Measurements from ENCODE around the gene CERS6. TPM values are rescaled to one million over a fixed set of nuclear protein-coding genes. Genes with fewer than 3 reads are reported as not detected.
"Not testable (repeated sequence)": the region's sequence is repeated elsewhere in the genome, so short reads cannot be mapped to it uniquely, and the experiment has no call there.

CERS6 gene
- total RNA-seq, 1 experiment from 2014 or later: 17.3 TPM

- CTCF ChIA-PET: no interaction called here
- POLR2A ChIA-PET: no interaction called here
- DNase-seq (ENCODE audit: low spot score): no peak
- H3K27me3 Mint-ChIP-seq (ENCODE audit: low read depth): no peaks in the 10 kb centered on the region; the same call in 1 of the 2 replicates
- TF ChIP-seq ZNF396 (CRISPR knock-in tag; IDR thresholded peaks at IDR 0.05; ENCODE audit: borderline replicate concordance) (no peak), HMGXB4 (CRISPR knock-in tag; IDR thresholded peaks at IDR 0.05) (no peak), ZBTB21 (CRISPR knock-in tag; IDR thresholded peaks at IDR 0.05; ENCODE audit: borderline replicate concordance) (no peak)
- no peak for ATAC-seq
- H3K27ac Mint-ChIP-seq: no peak overlapping the region
- H3K4me3 Mint-ChIP-seq: no peak overlapping the region
- H3K9me3 Mint-ChIP-seq: peaks cover 18% of the 10 kb centered on the region
- peaks cover 9% of the 10 kb centered on the region for H3K4me1 Mint-ChIP-seq
- peaks cover 6% of the 10 kb centered on the region for H3K36me3 Mint-ChIP-seq
Measured at GRCh38 chr2:168501466-168502065, 45.5 kb downstream of the CERS6 start.

- CTCF ChIA-PET; DNase-seq (ENCODE audit: low spot score); H3K27me3 Mint-ChIP-seq (ENCODE audit: low read depth); H3K4me3 Mint-ChIP-seq; H3K4me1 Mint-ChIP-seq; POLR2A ChIA-PET; H3K27ac Mint-ChIP-seq; H3K36me3 Mint-ChIP-seq; ATAC-seq: not testable (repeated sequence)
- H3K9me3 Mint-ChIP-seq: peaks cover 18% of the 10 kb centered on the region
Measured at GRCh38 chr2:168502852-168503251, 46.8 kb downstream of the CERS6 start.

GRCh38 chr2:168503901-168504300, 47.8 kb downstream of the CERS6 start:
- TF ChIP-seq ZNF281 (CRISPR knock-in tag; IDR thresholded peaks at IDR 0.05) (no peak), ZBTB21 (CRISPR knock-in tag; IDR thresholded peaks at IDR 0.05; ENCODE audit: borderline replicate concordance) (no peak), HMGA2 (CRISPR knock-in tag; IDR thresholded peaks at IDR 0.05) (no peak), ZNF317 (CRISPR knock-in tag; IDR thresholded peaks at IDR 0.05; ENCODE audit: borderline replicate concordance, low read depth) (no peak), ZNF138 (CRISPR knock-in tag; conservative IDR thresholded peaks at IDR 0.05) (no peak)
- ChIA-PET CTCF (no interaction called here), POLR2A (no interaction called here)
- Mint-ChIP-seq H3K4me3 (no peak overlapping the region), H3K36me3 (peaks cover 6% of the 10 kb centered on the region), H3K27ac (no peak overlapping the region), H3K27me3 (ENCODE audit: low read depth) (no peaks in the 10 kb centered on the region), H3K4me1 (peaks cover 9% of the 10 kb centered on the region; the same call in 1 of the 2 replicates), H3K9me3 (peaks cover 18% of the 10 kb centered on the region)
- DNase-seq (ENCODE audit: low spot score) (no peak), ATAC-seq (no peak)

- POLR2A ChIA-PET: no interaction called here
- H3K4me1 Mint-ChIP-seq: peaks cover 9% of the 10 kb centered on the region; the same call in 1 of the 2 replicates
- CTCF ChIA-PET: no interaction called here
Measured at GRCh38 chr2:168504323-168504722, 48.3 kb downstream of the CERS6 start.

More at GRCh38 chr2:168504323-168504722, 48.3 kb downstream of the CERS6 start:
- Mint-ChIP-seq H3K27ac (no peak overlapping the region), H3K36me3 (peaks cover 6% of the 10 kb centered on the region), H3K4me3 (no peak overlapping the region), H3K27me3 (ENCODE audit: low read depth) (no peaks in the 10 kb centered on the region), H3K9me3 (peaks cover 18% of the 10 kb centered on the region)
- no peak for TF ChIP-seq TP53 (CRISPR knock-in tag; IDR thresholded peaks at IDR 0.05)
- no peak for TF ChIP-seq ZMAT4 (CRISPR knock-in tag; IDR thresholded peaks at IDR 0.05)
- TF ChIP-seq MXD4 (CRISPR knock-in tag; IDR thresholded peaks at IDR 0.05; ENCODE audit: borderline replicate concordance): no peak
- no peak for TF ChIP-seq MAX (CRISPR knock-in tag; IDR thresholded peaks at IDR 0.05)
- no peak for TF ChIP-seq IRF1 (CRISPR knock-in tag; IDR thresholded peaks at IDR 0.05)
- TF ChIP-seq ARID4B (CRISPR knock-in tag; IDR thresholded peaks at IDR 0.05; ENCODE audit: borderline replicate concordance): no peak
- TF ChIP-seq PREB (CRISPR knock-in tag; IDR thresholded peaks at IDR 0.05; ENCODE audit: borderline replicate concordance): no peak
- TF ChIP-seq ZNF671 (CRISPR knock-in tag; IDR thresholded peaks at IDR 0.05): no peak
- no peak for TF ChIP-seq NFE2L1 (CRISPR knock-in tag; IDR thresholded peaks at IDR 0.05)
- DNase-seq (ENCODE audit: low spot score) (no peak), ATAC-seq (no peak)

Measured in WTC11 (cell line).